DND-41 (cell line): ENCODE results near the gene CDYL.

Source experiments
- EZH2 ChIP-seq: IDR thresholded peaks from 3 replicates; pipeline ENCODE4 v1.6.1; 2012; ENCODE audit warnings: borderline replicate concordance, low read depth, mild to moderate bottlenecking, moderate library complexity, low read length, inconsistent platforms; ENCODE audit not compliant: severe bottlenecking
- TF ChIP-seq, protein P1 (sequence below): IDR thresholded peaks from 2 replicates; pipeline ENCODE4 v1.5.1; 2012; ENCODE audit warnings: borderline replicate concordance, low read length, moderate library complexity, mild to moderate bottlenecking; ENCODE audit not compliant: poor library complexity, severe bottlenecking; ENCODE audit errors: extremely low read depth

DNA sequence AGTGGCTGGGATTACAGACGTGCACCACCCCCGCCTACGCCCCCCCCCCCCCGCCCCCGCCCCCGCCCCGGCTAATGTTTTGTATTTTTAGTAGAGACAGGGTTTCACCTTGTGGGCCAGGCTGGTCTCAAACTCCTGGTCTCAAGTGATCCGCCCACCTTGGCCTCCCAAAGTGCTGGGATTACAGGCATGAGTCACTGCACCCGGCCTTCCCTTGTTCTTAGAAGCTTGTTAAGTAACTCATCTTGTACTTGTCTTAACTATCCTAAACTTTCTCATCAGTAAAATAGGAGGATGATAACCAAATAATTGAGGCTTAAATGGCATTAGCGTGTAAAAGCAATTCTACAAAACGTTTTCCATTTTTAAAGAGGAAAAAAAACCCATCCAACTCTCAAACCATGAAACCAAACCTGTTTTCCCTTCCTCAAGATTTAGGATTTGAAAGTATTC is 4.2 kb downstream of the CDYL start:
- TF ChIP-seq, protein P1, sequence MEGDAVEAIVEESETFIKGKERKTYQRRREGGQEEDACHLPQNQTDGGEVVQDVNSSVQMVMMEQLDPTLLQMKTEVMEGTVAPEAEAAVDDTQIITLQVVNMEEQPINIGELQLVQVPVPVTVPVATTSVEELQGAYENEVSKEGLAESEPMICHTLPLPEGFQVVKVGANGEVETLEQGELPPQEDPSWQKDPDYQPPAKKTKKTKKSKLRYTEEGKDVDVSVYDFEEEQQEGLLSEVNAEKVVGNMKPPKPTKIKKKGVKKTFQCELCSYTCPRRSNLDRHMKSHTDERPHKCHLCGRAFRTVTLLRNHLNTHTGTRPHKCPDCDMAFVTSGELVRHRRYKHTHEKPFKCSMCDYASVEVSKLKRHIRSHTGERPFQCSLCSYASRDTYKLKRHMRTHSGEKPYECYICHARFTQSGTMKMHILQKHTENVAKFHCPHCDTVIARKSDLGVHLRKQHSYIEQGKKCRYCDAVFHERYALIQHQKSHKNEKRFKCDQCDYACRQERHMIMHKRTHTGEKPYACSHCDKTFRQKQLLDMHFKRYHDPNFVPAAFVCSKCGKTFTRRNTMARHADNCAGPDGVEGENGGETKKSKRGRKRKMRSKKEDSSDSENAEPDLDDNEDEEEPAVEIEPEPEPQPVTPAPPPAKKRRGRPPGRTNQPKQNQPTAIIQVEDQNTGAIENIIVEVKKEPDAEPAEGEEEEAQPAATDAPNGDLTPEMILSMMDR = no peak
- no peak for TF ChIP-seq EZH2
